HG03469 (cell line): ENCODE results near the gene SORCS3.

Experiments used
- ATAC-seq: cut with Tn5 transposase; IDR thresholded peaks from one replicate; pipeline ENCODE4 v1.9.1; 2021; ENCODE audit warnings: mild to moderate bottlenecking, moderate library complexity, moderate number of reproducible peaks; ENCODE audit not compliant: unreplicated experiment

SORCS3 gene

DNA sequence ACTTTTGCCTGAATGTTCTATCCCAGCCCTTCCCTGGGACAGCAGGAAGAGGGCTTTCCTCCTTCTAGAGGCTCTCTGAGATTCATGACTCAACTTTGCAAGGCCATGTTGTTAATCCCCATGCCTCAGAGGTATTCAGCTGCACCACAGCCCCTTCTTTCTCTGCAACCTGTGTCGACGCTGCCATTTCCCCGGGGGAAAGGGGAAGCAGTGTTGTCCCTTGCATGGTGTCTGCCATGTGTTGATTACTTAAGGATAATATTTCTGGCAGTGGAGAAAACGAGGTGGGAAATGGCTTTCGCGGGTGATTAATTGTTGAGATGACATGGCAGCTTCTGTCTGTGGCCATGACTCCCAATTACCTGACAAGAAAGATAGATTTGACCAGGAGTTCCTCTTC is 133.1 kb downstream of the SORCS3 start:
- ATAC-seq, result no peak

DNA sequence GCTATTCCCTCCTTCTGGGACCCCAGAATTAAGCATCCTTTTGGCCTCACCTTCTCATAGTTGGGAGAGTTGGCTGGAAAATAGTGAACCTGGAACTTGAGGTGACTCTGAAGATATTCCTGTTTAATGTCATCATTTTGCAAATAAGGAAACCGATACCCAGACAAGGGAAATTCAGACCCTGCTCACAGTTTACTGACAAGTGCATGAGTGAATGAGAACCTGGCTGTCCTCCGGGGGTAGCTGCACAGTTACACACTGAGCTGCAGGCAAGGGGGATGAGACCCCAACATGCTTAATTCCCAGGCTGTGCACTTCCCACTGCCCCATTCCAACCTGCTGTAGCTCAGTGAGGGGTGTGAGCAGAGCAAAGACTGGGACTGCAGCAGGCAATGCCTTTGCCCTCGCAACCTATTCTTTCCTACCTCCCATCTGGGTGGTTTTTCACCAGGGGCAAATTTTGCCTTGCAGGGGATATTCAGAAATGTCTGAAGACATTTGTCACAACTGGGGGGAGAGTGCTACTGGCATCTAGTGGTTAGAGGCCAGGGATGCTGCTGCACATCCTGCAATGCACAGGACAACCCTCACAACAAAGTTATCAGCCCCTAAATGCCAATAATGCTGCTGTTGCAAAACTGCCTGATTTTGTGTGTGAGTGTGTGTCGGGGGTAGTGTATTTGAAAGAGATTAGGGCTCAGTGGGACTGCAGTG is 136.2 kb downstream of the SORCS3 start:
- ATAC-seq, result no peak

DNA sequence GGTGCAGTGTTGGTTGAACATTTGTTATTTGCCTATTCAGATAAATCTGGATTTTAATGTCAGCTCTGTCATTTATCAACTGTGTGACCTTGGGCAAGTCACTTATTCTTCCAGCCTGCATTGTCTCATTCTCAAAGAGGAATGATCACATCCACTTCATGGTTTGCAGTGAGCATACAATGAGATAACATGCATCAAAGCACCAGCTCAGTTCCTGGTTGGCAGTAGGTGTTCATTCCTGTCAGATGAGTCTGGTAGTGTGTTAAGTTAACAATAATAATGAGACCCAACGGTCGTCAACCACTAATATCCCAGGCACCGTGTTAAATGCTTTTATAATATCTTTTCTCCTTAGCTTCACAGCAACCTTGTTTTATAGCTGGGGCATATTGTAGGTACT is 137.3 kb downstream of the SORCS3 start:
- ATAC-seq, result no peak

DNA sequence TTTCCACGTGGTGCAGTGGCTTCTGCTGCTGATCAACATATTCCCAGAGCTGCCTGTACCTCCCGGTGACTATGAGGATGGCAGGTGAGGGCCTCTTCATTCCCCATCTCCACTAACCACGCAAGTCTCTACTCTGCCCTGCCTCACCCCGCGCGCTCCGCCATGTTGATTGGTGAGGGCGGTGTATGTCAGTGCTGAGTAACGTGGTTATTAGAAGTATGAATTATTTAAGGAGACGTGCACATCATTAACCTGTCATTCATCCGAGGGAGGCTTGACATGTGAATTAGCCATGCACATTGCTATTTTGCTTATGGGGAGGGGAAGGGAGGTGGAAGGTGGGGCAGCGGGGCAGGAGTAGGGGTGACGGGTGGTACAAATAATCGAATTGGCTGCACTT is 138.6 kb downstream of the SORCS3 start:
- no peak for ATAC-seq

DNA sequence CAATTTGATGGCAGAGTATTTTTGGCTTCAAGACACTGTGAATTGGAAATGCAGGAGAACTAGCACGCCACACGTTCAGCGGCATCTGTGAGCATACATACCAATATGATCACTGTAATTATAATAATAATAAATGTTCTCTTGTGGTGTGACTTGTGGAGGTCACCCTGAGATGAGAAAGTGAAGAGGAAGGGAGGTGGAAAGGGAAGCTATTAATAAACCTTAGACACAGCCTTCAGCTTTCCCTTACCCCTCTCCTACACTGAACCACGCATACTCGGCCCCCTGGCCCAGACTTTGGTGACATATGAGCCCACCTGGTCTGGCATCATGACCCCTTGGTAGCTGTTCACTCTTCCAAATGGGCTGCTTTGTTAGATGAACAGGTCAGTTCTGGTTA is 139.1 kb downstream of the SORCS3 start:
- no peak for ATAC-seq

DNA sequence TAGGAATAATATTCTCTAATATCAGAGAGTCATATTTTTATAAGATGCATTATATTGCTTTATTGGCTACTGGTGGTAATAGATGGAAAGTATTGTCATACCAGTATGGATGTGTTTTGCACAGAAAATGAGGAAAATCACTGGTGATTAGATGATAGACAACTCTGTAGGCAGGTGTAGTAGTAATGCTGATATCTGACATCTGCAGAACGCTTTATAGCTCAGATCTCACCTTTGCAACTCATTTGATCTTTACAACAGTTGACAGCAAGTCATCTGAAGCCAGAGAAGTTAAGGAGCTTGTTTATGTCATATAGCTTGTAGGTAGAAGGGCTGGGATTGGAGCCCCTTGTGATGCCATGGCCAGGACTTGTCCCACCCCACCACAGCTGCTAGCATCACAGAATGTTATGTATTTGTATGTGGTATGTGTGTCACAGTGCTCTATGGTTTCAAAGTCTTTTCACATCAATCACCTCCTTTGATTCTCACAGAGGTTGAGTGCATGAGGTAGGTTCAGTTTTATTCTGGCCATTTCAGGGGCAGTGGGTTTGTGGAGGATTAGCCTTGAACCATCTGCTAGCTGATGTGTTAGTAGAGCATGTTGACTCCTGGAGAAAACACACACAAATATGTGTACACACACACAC is 140.0 kb downstream of the SORCS3 start:
- ATAC-seq, result no peak

DNA sequence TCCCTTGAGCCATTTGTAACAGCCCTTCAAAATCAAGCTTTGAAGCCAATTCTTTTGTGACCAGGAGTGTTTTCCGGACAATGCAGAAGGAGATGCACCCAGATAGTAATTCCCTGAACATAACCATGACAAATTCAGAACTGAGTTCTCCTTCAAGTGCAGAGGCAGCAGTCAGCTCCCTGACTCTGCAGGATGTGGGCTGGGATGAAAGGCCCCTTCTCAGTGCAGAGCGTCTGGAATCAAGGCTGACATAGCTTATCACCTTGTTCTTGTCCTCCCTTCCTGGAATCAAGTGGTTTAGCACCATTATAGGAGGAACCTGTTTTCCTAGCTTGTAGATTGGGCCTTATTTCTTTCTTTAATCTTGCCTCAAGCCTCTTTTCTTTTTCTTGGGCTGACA is 143.4 kb downstream of the SORCS3 start:
- no peak for ATAC-seq

DNA sequence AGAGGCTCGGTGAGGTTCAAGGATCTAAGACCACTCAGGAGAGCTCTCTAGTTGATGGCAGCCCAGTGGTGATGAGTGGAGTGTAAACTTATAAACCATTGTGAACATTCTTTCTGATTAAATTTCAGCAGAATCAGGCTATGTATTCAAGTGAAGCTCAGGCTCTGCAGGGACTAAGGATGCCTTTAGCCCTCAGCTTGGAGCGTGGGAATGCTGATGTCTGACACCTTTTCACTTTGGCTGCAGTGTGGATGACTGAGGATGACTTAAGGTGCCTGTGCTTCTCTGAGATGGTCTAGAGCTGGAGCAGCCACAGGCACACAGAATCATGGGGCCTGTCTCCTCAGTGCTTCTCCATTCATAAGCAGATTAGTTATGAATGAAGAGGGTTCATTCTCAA is 150.4 kb downstream of the SORCS3 start:
- no peak for ATAC-seq

DNA sequence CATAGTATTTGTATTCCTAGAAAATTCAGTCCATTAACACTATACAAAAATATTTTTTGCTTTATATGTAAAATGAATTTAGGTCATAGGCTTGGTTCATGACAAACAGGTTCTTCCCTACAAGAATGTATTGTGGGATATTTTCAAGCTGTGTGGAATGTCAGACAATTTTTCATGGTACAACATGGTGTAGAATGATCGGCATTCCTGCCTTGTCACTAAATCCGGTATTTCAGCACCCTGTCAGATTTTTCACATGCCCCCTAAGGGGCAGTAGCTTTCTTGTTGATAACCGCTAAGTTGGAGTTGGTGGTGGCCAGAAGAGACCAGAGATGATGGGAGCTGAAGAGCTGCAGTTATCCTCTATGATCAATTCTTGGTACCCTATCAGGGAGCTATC is 154.3 kb downstream of the SORCS3 start:
- no peak for ATAC-seq

DNA sequence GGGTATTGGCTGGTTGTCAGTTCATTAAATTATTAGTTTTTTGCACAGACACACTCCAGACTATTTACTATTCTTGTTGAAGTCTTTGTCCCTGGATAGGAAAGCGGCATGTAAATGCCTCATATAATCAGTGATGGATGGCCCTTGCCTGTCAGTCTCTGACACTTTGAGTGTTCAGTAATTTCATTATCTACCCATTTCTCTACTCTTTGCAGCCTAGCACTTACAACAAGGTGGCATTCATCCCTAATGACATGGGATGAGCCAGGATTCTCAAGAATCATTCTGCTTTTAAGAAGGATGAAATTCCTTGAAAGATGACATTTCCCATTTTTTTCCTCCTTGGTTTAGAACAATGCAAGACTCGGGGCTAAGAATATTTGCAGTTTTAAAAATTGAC is 155.7 kb downstream of the SORCS3 start:
- no peak for ATAC-seq

DNA sequence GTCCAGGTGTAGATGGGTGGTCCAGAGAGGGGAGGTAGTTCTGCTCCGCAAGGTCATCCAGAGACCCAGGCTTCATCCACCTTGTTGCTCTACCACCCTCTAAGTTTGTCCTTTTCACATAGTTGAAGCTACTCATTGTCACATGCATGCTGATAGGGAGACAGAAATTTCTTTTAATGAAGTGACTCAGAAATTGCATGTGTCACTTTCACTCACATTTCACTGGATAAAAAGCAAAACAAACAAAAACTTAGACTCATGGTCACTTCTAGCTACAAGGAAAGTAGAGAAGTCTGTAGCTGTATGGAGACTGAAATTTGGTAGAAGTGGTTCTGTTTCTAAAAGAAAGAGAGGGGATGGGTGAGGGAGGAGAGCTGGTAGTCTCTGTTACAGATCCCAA is 161.9 kb downstream of the SORCS3 start:
- no peak for ATAC-seq

DNA sequence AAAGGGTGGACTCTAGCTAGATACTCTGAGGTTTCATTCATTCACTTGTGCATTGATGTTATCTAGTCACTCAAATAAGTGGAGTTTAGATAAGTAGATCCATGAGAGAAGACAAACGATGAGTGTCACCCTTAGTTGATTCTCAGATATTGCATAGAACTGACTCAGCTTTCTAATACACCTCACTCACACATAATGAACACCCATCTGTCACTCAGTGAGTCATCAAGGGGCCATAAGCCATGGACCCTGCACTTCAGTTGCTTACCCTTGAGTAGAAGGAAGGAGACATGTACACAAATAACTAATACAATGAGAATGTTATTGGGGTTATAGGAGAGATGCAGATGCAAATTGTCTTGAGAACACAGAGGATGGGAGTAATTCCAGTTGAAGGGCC is 163.8 kb downstream of the SORCS3 start:
- ATAC-seq, result no peak

DNA sequence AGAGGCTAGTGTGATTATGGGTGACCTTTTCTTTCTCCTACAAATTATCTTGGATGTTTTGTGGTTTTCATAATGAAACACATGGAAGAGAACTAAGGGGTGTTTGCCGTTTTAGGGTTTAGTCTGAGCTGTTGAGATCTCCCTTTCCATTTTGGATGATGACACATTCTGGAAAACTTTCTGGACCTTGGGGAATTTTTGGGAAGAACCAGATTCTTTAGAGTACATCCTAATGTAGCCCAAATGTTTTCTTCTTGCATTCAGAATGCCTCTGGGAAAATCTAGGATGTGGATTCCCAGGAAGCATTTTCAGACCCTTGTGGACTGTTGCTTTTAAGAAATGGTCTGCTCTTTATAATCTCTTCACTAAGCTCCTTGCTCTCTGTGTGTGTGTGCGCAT is 165.7 kb downstream of the SORCS3 start:
- no peak for ATAC-seq

DNA sequence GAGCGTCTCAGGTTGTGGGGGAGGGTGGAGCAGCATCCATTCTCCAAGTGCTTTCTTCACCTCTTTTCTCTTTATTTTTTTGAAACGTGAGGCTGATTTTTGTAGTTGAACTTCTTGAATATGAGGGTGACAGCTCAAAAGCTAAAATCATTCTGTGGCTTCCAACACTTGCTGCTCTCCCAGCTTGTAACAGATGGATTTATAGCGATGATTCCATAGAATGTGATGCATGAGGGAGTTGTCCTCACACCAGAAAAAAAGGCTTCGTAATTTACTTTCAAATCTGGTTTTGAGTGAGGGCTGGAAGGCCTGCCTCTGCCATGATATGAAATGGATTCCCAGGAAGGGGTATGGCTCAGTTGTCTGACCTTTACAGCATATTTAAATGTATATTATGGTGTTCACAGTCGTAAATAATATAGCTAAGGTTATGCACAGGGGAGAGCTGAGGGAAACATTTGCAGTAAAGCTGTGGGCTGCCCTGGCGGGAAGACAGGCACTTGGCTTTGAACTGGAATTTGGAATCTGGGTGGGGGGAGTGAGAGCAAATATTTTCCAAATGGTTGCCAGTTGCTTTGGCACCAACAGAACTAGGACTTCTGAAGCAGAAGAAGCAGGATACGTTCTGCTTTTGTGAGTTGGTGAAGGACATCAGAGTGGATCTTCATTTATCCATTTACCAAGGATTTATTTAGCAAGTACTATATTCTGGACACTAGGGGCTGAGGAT is 166.7 kb downstream of the SORCS3 start:
- ATAC-seq, result no peak

DNA sequence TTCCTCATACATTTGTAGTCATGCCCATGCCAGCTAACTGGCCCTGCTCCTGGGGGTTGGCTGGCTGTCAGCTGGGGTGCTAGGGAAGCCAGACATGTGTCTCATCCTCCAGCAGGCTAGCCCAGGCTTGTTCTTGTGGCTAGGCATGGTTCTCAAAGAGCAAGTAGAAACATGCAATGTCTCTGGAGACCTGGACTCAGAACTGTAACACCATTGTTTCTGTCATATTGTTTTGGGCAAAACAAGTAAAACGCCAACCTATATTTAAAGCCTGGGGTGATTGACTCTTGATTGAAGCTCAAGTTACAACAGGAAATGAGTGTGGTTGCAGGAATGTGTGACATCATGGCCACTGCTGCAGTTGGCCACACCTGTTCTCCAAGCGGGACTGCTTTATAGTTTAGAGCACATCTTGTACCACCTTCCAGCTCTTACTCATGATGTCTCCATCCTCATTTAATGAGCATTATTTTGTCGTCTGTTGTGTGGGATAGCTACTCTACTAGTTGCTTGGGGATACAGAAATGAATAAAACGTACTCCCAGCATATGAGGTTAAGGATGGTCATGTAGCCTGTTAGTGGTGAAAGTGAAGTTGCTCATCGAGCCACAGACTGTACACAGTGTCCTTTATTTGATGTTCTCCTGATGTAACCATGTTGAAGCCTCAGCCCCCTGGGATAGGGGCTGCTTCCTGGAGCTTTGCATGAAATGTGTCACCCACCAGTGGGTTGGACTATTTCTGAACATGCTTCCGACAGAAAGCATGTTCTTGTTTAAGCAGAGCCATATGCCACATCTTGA is 168.4 kb downstream of the SORCS3 start:
- peak; percentile 74 for ATAC-seq

DNA sequence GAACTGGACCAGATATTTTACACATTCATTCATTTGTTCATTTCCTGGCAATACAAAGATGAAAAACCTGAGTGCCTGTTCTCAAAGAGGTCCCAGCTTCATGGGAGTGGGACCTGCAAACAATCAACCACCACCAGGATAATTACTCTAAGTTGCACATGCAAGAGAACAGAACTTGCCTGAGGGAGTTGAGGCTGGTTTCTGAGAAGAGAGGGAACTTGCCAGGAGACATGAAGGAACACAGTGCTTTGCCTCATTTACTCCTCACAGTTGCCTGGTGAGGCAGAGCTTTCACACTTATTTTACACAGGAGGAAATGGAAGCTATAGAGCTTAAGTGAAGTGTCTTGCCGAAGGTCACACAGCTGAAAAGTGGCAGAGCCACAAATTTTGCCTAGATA is 170.1 kb downstream of the SORCS3 start:
- ATAC-seq, result no peak

DNA sequence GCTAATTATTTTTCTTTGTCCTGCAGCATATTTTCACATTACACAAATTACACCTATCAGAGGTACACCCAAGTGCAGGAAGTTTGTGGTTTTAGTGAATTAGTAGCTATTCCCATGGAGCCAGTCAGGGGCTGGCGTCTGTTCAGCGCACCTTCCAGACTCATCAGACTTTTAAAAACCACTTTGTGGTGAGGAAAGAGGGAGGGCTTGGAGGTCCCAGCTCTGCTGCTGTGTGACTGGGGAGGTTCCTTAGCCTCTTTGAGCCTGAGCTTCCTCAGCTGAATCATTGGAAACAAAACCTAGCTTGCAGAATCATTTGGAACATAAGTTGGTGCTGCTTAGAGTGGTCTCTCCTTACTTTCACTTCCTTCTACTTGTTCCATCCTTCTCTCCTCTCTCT is 175.4 kb downstream of the SORCS3 start:
- no peak for ATAC-seq

DNA sequence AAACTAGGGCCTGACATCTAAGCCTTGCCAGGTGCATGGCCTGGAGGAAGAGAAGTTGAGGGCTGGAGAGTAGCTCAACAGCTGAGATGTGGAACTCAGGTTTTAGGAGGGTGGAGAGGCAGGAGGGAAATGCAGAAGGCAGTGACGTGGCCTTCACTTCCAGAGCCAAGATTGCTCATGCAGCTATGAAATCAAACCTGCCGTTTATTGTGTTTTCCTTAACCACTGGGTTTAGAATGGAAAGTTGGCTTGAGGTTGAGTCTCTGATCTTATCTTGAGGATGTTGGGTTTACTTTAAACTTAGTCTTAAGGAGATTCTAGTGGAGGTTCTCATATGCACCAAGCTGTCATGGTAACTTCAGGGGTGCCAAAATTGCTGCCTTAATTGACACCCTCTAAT is 178.6 kb downstream of the SORCS3 start:
- no peak for ATAC-seq

DNA sequence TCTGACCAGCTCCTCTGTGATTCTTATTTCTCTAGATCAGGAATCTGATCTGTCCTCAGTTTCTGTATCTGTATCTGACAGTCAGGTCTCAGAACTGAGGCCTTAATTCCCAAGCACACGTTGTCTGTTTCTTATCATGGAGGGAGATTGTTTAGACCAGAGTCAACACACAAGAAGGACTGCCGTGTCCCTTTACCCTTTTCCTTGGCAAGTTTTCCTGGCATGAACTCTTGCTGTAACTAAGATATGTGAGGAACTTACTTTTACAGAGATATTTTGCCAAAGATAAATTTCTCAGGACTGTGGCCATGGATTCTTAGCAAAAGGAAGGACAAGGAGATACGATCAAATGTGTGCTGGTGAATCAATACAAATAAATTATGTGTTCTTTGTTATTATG is 181.0 kb downstream of the SORCS3 start:
- ATAC-seq, result no peak

DNA sequence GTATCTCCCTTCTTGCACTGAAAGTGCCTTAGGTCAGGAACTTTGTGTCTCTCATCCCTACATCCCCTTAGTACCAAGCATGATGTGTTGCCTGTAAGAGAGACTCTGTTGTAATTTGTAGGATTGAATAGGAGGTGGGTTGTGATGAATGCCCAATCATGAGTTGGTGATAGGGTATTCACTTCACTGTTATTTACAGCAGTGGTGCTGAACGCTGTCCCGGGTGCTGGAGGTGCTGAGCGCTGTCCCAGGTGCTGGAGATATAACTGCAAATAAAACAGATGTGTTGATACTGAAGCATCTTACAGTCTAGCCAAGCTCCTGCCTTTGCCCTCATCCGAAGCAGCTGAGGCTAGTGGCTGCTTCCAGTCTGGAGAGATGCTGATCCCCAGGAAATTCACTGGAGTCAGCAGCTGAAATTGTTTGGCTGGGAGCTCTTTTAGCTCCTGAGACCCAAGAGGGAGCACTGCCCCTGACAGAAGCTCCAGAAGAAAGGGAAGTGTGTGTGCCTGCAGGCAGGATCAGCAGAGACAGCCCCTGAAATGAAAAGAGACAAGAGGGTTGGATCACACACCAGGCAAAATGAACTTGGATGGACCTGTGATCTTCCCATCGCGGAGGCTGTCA is 183.4 kb downstream of the SORCS3 start:
- ATAC-seq, result no peak

DNA sequence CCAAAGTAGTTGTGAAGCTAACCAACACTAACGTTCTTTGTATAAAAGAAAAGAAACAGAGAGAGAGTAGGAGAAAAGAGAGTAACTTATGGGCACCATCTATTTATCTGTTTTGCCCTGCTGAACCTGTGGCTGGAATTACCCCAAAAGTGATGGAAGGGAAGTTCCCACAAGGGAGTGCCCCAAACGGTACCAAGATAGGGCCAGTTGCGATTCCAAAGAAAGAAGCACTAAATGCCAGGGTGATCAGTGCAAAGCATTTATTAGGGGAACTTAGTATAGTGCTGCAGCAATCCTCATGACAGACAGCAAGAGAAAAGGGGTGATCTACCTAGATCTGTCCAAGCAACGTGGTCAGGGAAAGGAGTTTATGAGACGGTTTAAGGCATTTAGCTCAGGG is 190.2 kb downstream of the SORCS3 start:
- ATAC-seq, result no peak
